Activated naive CD4-positive, alpha-beta T cell treated with anti-CD3 and anti-CD28 coated beads, Interleukin-2, amount 50 U/mL, for 72 hours (primary cell): ENCODE data around the gene NCLN. TPM values are rescaled to one million over a fixed set of nuclear protein-coding genes. Genes with fewer than 3 reads are reported as not detected.
"Not testable (repeated sequence)": the region's sequence is repeated elsewhere in the genome, so short reads cannot be mapped to it uniquely, and the experiment has no call there.

Source experiments
- ATAC-seq, 2 donors: fragments of 150-1000 bp; cut with Tn5 transposase; 2 replicates each; pipeline ENCODE4 v1.10.0; 2021; ENCODE audit warnings: mild to moderate bottlenecking in 2 of 2, moderate library complexity in 2 of 2
- DNase-seq, 2 donors: peaks; one replicate each; pipeline ENCODE4 v3.0.0; 2021 to 2022; ENCODE audit warnings: low spot score in 2 of 2
- H3K27ac Mint-ChIP-seq, 2 donors: one replicate each; pipeline ENCODE4 v1.8.0; 2022; ENCODE audit warnings: mild to moderate bottlenecking in 2 of 2, mixed read lengths in 2 of 2
- H3K36me3 Mint-ChIP-seq, 2 donors: one replicate each; pipeline ENCODE4 v1.8.0; 2022; ENCODE audit warnings: mixed read lengths in 2 of 2
- H3K9me3 Mint-ChIP-seq, 2 donors: one replicate each; pipeline ENCODE4 v1.8.0; 2022; ENCODE audit warnings: mixed read lengths in 2 of 2
- total RNA-seq, 2 donors: library from RNA; stranded (reverse); gene quantifications; one replicate each; pipeline ENCODE4 v1.2.3, GENCODE V29; 2022

NCLN gene
- total RNA-seq, 2 donors from 2014 or later, result 41.7 to 63.3 TPM

GRCh38 chr19:3224346-3225168, 38.8 kb downstream of the NCLN start, which contains the start of gene CELF5:
Gene CELF5 (plus strand): TSS chr19:3224661. CDS start chr19:3224740, 79 bp downstream.
- no peaks in the 10 kb centered on the region for H3K36me3 Mint-ChIP-seq
- peak; percentile 80 to 87 for ATAC-seq
- DNase-seq, result peak in 1 of 2 donors; percentile 71
- no peak within 1 kb of the TSS for H3K27ac Mint-ChIP-seq
- no peaks in the 10 kb centered on the region for H3K9me3 Mint-ChIP-seq

- no peaks in the 10 kb centered on the region for H3K36me3 Mint-ChIP-seq
- DNase-seq (no peak), ATAC-seq (no peak)
- H3K9me3 Mint-ChIP-seq, result no peaks in the 10 kb centered on the region
- H3K27ac Mint-ChIP-seq, result no peak overlapping the region
Measured at GRCh38 chr19:3225169-3225485, 39.4 kb downstream of the NCLN start.

GRCh38 chr19:3225677-3226093, 40.0 kb downstream of the NCLN start:
- no peak for ATAC-seq
- Mint-ChIP-seq H3K9me3 (no peaks in the 10 kb centered on the region), H3K27ac (no peak overlapping the region), H3K36me3 (no peaks in the 10 kb centered on the region)
- no peak for DNase-seq

- Mint-ChIP-seq H3K27ac (no peak overlapping the region), H3K9me3 (no peaks in the 10 kb centered on the region), H3K36me3 (no peaks in the 10 kb centered on the region)
- DNase-seq (no peak), ATAC-seq (no peak)
Measured at GRCh38 chr19:3227054-3227626, 41.4 kb downstream of the NCLN start.

GRCh38 chr19:3229346-3229743, 43.6 kb downstream of the NCLN start:
- Mint-ChIP-seq H3K9me3 (no peaks in the 10 kb centered on the region), H3K36me3 (no peaks in the 10 kb centered on the region), H3K27ac (no peak overlapping the region)

GRCh38 chr19:3229888-3230496, 44.3 kb downstream of the NCLN start:
- no peak for ATAC-seq
- DNase-seq, result no peak
- Mint-ChIP-seq H3K27ac (no peak overlapping the region), H3K9me3 (no peaks in the 10 kb centered on the region), H3K36me3 (no peaks in the 10 kb centered on the region)

More at GRCh38 chr19:3229346-3229743, 43.6 kb downstream of the NCLN start:
- no peak for ATAC-seq
- DNase-seq, result no peak

GRCh38 chr19:3231288-3231687, 45.6 kb downstream of the NCLN start:
- Mint-ChIP-seq H3K27ac (no peak overlapping the region), H3K36me3 (no peaks in the 10 kb centered on the region), H3K9me3 (no peaks in the 10 kb centered on the region)
- ATAC-seq (no peak), DNase-seq (no peak)

- Mint-ChIP-seq H3K27ac (no peak overlapping the region), H3K36me3 (no peaks in the 10 kb centered on the region), H3K9me3 (no peaks in the 10 kb centered on the region)
- no peak for ATAC-seq
- DNase-seq, result no peak
Measured at GRCh38 chr19:3233116-3233515, 47.4 kb downstream of the NCLN start.

GRCh38 chr19:3233831-3234230, 48.1 kb downstream of the NCLN start:
- ATAC-seq, result no peak
- no peaks in the 10 kb centered on the region for H3K9me3 Mint-ChIP-seq
- H3K27ac Mint-ChIP-seq, result no peak overlapping the region
- H3K36me3 Mint-ChIP-seq, result no peaks in the 10 kb centered on the region
- DNase-seq, result no peak

- DNase-seq (peak in 1 of 2 donors; percentile 59), ATAC-seq (no peak)
- Mint-ChIP-seq H3K27ac (no peak overlapping the region), H3K36me3 (no peaks in the 10 kb centered on the region), H3K9me3 (no peaks in the 10 kb centered on the region)
Measured at GRCh38 chr19:3234800-3235199, 49.1 kb downstream of the NCLN start.

- ATAC-seq, result not testable (repeated sequence)
Measured at GRCh38 chr19:3235604-3236003, 49.9 kb downstream of the NCLN start.

GRCh38 chr19:3236272-3236671, 50.5 kb downstream of the NCLN start:
- Mint-ChIP-seq H3K36me3 (no peaks in the 10 kb centered on the region), H3K9me3 (no peaks in the 10 kb centered on the region), H3K27ac (peak overlapping the region in 1 of 2 donors; percentile 3)
- ATAC-seq (no peak), DNase-seq (no peak)

More at GRCh38 chr19:3235604-3236003, 49.9 kb downstream of the NCLN start:
- H3K9me3 Mint-ChIP-seq, DNase-seq, H3K36me3 Mint-ChIP-seq, H3K27ac Mint-ChIP-seq: not testable (repeated sequence)

- ATAC-seq (no peak), DNase-seq (no peak)
- Mint-ChIP-seq H3K27ac (no peak overlapping the region), H3K36me3 (no peaks in the 10 kb centered on the region), H3K9me3 (no peaks in the 10 kb centered on the region)
Measured at GRCh38 chr19:3238066-3238561, 52.4 kb downstream of the NCLN start.

- Mint-ChIP-seq H3K9me3 (no peaks in the 10 kb centered on the region), H3K27ac (no peak overlapping the region), H3K36me3 (no peaks in the 10 kb centered on the region)
- DNase-seq (no peak), ATAC-seq (no peak)
Measured at GRCh38 chr19:3239367-3239766, 53.6 kb downstream of the NCLN start.

GRCh38 chr19:3243819-3244700, 58.3 kb downstream of the NCLN start:
- DNase-seq (peak in 1 of 2 donors; percentile 66), ATAC-seq (no peak)
- Mint-ChIP-seq H3K9me3 (no peaks in the 10 kb centered on the region), H3K36me3 (no peaks in the 10 kb centered on the region), H3K27ac (no peak overlapping the region)

GRCh38 chr19:3245050-3245449, 59.3 kb downstream of the NCLN start:
- Mint-ChIP-seq H3K36me3 (no peaks in the 10 kb centered on the region), H3K27ac (no peak overlapping the region), H3K9me3 (no peaks in the 10 kb centered on the region)
- no peak for DNase-seq
- ATAC-seq, result no peak
